GM19397 (cell line): ENCODE data around the gene SYT7.
"Not testable (repeated sequence)": the region's sequence is repeated elsewhere in the genome, so short reads cannot be mapped to it uniquely, and the experiment has no call there.

Experiments used
- ATAC-seq: cut with Tn5 transposase; IDR thresholded peaks from one replicate; pipeline ENCODE4 v1.9.1; 2021; ENCODE audit warnings: mild to moderate bottlenecking, moderate library complexity; ENCODE audit not compliant: unreplicated experiment

The SYT7 gene

DNA sequence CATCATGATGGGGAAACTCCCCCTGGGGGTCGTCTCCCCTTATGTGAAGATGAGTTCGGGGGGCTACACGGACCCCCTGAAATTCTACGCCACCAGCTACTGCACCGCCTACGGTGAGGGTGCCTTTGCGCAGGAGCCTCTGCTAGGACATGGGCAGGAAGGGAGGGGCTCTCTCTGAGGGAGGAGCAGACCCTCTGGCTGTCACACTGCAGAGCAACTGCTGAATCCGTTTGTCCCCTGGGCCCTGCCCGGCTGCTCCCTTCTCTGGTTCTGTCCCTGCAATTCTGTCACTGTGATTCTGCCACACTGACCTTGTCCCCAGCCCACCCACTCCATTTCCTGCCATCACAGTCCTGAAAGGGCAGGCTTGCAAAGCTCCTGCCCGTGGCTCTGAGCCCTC lies 99.1 kb downstream of the SYT7 start:
- no peak for ATAC-seq

DNA sequence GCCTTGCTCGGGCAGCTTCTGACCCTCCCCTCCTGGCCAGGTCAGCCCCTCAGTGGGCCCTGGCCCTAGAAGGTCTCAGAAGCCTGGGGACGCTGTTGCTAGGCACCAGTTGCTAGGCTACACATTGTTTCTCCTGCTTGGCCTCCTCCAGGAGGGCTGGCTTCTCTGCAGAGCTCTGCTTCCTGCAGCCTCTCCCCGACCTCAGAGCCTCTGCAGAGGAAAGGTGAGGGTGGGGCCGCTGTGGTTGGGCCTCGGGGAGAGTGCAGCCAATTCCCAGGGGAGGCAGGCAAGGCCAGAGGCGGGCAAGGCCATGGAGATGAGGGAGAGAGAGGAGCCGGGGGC lies 99.9 kb downstream of the SYT7 start:
- ATAC-seq: no peak

GRCh38 chr11:61480261-61480993 lies 100.4 kb downstream of the SYT7 start:
- no peak for ATAC-seq

DNA sequence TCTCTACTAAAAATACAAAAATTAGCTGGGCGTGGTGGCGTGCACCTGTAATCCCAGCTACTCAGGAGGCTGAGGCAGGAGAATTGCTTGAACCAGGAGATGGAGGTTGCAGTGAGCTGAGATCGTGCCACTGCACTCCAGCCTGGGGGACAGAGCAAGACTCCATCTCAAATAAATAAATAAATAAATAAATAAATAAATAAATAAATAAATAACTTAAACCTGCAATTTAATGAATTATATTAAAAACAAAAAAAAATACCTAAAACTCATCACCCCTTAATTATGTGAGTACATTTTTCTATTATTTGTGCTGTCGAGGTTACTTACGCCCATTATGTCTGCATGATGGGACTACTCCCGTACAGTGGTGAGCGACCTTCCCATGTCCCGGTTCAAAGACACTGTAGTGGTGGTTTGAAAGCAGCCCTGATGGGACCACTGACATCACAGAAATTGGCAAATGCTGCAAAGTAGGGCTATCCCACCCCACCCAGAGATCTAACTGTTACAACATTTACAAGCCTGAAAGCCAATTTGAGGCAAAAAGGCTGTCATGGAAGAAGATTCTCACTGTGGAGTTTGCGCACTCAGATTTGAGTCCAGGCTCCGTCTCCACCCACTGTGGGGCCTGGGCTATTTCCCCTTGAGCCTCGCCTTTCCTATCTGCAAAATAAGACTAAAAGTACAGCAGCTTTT lies 101.4 kb downstream of the SYT7 start:
- ATAC-seq: not testable (repeated sequence)

DNA sequence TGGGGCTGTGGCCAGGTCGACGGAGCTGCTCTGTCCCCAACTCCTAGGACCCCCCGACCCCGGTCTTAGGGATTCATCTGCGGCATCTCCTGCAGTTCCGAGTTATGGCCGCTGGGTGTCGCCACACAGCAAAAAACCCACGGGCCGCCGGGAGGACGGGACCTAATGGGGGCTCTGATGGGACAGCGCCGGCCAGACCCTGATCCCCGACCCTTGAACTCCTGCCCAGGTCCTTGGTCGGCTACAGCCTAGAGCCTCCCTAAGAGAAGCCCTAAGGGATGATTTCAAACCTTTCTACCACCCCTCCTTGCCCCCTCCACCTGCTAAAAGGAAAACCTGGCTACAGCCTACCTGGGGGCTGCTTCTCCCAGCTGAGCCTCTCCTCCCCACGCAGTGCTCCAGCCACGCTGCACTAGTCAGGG lies 103.1 kb downstream of the SYT7 start:
- ATAC-seq: no peak

GRCh38 chr11:61477126-61477525 lies 103.8 kb downstream of the SYT7 start:
- no peak for ATAC-seq

- ATAC-seq: no peak
Observed at GRCh38 chr11:61476371-61476770, 104.5 kb downstream of the SYT7 start.

DNA sequence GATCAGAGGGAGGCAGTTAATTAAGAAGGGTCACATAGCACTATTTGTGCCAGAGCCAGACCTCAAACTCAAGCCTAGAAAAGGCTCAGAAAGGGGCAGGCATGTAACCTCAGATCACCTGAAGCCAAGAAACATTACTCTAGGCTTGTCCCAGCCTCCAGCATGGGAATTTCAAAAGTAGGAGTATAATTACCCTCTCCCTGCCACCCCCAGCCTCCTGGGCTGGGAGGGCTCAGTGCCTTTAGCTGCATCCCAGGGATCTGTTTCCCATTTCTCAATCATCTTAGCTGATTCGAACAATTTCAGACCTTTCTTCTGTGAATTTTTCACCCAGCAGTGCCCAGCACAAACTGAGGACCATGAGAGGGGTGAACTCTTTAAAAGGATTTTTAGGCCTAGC lies 105.4 kb downstream of the SYT7 start:
- ATAC-seq: no peak

DNA sequence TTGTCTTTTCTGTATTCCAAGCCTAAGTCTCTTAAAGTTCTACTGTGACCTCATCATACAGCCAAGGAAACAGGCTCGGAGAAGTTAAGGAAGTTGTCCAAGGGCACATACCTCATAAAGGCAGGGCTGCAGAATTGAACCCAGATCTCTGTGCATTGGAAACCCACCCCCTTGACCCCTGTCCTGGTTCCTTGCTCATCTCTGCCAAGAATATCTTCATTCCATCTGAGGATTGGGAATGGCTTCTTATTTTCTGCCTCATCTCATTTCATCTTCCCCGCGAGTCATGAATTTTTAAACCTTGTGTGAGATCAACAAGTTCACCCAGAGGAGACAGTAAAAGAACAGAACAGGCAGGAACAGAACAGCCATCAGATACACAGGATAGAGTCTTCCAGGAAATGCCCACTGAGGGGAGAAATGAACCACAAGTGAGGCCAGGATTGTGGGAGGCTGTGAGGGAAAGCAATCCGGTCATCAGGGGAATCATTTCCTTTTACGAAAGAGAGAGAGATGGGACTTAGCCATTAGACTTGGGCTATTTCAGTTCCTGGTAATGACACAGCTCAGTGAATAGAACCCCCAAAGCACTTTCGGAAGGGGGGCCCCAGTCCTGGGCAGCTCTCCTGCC lies 106.7 kb downstream of the SYT7 start:
- ATAC-seq: no peak

GRCh38 chr11:61473370-61474012 lies 107.4 kb downstream of the SYT7 start:
- no peak for ATAC-seq

GRCh38 chr11:61472868-61473267 lies 108.0 kb downstream of the SYT7 start:
- no peak for ATAC-seq

GRCh38 chr11:61472282-61472681 lies 108.6 kb downstream of the SYT7 start:
- ATAC-seq: no peak

GRCh38 chr11:61468002-61468401 lies 112.9 kb downstream of the SYT7 start:
- no peak for ATAC-seq

GRCh38 chr11:61467602-61468001 lies 113.3 kb downstream of the SYT7 start:
- ATAC-seq: not testable (repeated sequence)
